PC-3 (cell line): ENCODE measurements around the gene IL1RAPL2. TPM values are rescaled to one million over a fixed set of nuclear protein-coding genes. Genes with fewer than 3 reads are reported as not detected.

Experiments used
- ATAC-seq: fragments of 200-7000 bp; cut with Tn5 transposase; 2 replicates; pipeline ENCODE4 v1.9.1; 2020; ENCODE audit warnings: mild to moderate bottlenecking, moderate library complexity
- BruUV-seq: library from RNA; stranded (reverse); fragments of 400-500 nt; replicated peaks from 2 replicates; lab custom pipeline; 2021; lab: Mats Ljungman, UMichigan
- CTCF ChIA-PET: fragments of 300-600 bp; sonication (Branson Sonifier 250); formaldehyde crosslinking; loops from one replicate; lab custom pipeline; 2022; ENCODE audit warnings: antibody characterized with exemption; lab: Charles Lee
- POLR2A ChIA-PET: fragments of 300-600 bp; sonication (Branson Sonifier 250); formaldehyde crosslinking; loops from one replicate; lab custom pipeline; 2022; ENCODE audit warnings: antibody characterized with exemption; ENCODE audit not compliant: unreplicated experiment; lab: Charles Lee
- DNase-seq: peaks from one replicate; pipeline ENCODE4 v3.0.0-alpha.2; 2015
- H2AFZ ChIP-seq: fragments of 300-600 bp; sonication (generic); 2 replicates; pipeline ENCODE4 v1.6.0; 2016; ENCODE audit warnings: antibody characterized with exemption, low read length
- H3F3A ChIP-seq: fragments of 300-600 bp; sonication (generic); one replicate; pipeline ENCODE4 v1.6.0; 2017; ENCODE audit warnings: antibody characterized with exemption, low read length, control low read depth, mild to moderate bottlenecking; ENCODE audit not compliant: unreplicated experiment
- H3K27ac ChIP-seq: fragments of 300-600 bp; sonication (generic); 2 replicates; pipeline ENCODE4 v1.5.1; 2016; ENCODE audit warnings: mild to moderate bottlenecking, low read length
- H3K27me3 ChIP-seq: fragments of 300-600 bp; sonication (generic); 2 replicates; pipeline ENCODE4 v1.6.1; 2016; ENCODE audit warnings: low read length, mixed read lengths
- H3K36me3 ChIP-seq: fragments of 300-600 bp; sonication (generic); 2 replicates; pipeline ENCODE4 v1.6.1; 2016; ENCODE audit warnings: low read depth, mixed run types, low read length, mixed read lengths
- H3K4me1 ChIP-seq: fragments of 300-600 bp; sonication (generic); 2 replicates; pipeline ENCODE4 v1.5.1; 2016; ENCODE audit warnings: low read length; ENCODE audit not compliant: insufficient read depth
- H3K4me2 ChIP-seq: fragments of 300-600 bp; sonication (generic); 2 replicates; pipeline ENCODE4 v1.6.0; 2016; ENCODE audit warnings: low read length
- H3K4me3 ChIP-seq: fragments of 300-600 bp; sonication (generic); 2 replicates; pipeline ENCODE4 v1.5.1; 2016; ENCODE audit warnings: mild to moderate bottlenecking, low read length, mixed read lengths
- H3K79me2 ChIP-seq: fragments of 300-600 bp; sonication (generic); 2 replicates; pipeline ENCODE4 v1.6.1; 2017; ENCODE audit warnings: low read length, mixed read lengths
- H3K9ac ChIP-seq: fragments of 300-600 bp; sonication (generic); 2 replicates; pipeline ENCODE4 v1.6.0; 2016; ENCODE audit warnings: mild to moderate bottlenecking, low read length
- H3K9me2 ChIP-seq: fragments of 300-600 bp; sonication (generic); replicated peaks from 2 replicates; pipeline ENCODE4 v1.6.1; 2016; ENCODE audit warnings: mixed run types, low read length, mixed read lengths
- H3K9me3 ChIP-seq: fragments of 300-600 bp; sonication (generic); 2 replicates; pipeline ENCODE4 v1.6.1; 2016; ENCODE audit warnings: low read length, mixed read lengths
- H4K20me1 ChIP-seq: fragments of 300-600 bp; sonication (generic); 2 replicates; pipeline ENCODE4 v1.6.1; 2016; ENCODE audit warnings: low read length, mixed read lengths
- EZH2 ChIP-seq: fragments of 300-600 bp; sonication (generic); IDR thresholded peaks from one replicate; pipeline ENCODE4 v1.6.1; 2017; ENCODE audit warnings: antibody characterized with exemption, mild to moderate bottlenecking, low read length; ENCODE audit not compliant: unreplicated experiment
- EZH2phosphoT487 ChIP-seq: fragments of 300-600 bp; sonication (generic); IDR thresholded peaks from 2 replicates; pipeline ENCODE4 v1.6.1; 2018; ENCODE audit warnings: mild to moderate bottlenecking, antibody characterized with exemption, low read length, borderline replicate concordance
- intact Hi-C: fragments of 100-400 bp; cut with micrococcal nuclease; formaldehyde crosslinking; loops from 2 replicates; pipeline ENCODE4 v1.9.0; 2023
- total RNA-seq: library from RNA; depleted of rRNA; stranded (reverse); fragments of >200 nt; gene quantifications from 2 replicates; pipeline ENCODE4 v1.2.3, GENCODE V29; 2014
- TF ChIP-seq, protein P1 (sequence below): fragments of 300-600 bp; sonication (generic); conservative IDR thresholded peaks from 2 replicates; pipeline ENCODE4 v1.5.1; 2017; ENCODE audit warnings: antibody characterized with exemption, low read depth, mild to moderate bottlenecking, low read length

IL1RAPL2 gene
- total RNA-seq, 1 experiment from 2014 or later = 0.62 TPM

DNA sequence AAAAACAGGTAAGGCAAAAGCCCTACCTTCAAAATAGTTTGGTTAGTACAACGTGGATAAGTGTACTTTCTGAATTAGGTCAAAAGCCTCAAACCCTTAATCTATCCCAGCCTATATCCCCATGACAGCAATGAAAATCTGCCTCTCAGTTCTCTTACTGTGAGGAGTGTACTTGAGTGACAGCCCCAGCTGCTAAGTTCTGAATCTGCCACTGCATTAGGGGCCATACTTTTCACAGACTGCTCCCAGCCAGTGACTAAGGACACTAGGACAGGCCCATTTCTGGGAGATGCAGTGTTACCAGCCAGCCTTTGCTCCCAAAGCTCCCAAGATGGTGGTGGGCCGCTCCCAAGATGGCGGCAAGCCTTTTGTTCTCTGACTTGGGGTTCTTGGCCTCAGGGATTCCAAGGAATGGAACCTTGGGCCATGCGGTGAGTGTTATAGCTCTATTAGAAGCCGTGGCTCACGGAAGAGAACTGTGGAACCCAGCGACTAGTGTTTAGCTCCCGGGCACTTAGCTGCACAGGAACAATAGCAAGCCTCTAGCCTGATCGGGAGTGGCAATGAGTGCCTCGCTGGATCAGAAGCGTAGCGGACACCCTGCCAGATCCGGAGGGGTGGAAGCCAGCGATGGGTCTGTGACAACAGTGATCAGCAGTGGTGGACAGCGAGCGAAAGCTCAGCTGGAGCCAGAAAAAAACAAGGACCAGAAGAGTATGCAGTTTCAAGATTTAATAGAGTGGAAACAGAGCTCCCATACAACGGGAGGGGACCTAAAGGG is 1080.8 kb downstream of the IL1RAPL2 start:
- intact Hi-C loops = no loop called here
- ATAC-seq = no peak
- Histone ChIP-seq H2AFZ (no peak overlapping the region), H3K27ac (no peak overlapping the region), H3K4me2 (no peak overlapping the region), H3K4me1 (no peaks in the 10 kb centered on the region; the same call in 1 of the 2 replicates), H3K36me3 (no peaks in the 10 kb centered on the region), H3K79me2 (no peaks in the 10 kb centered on the region), H3K27me3 (no peaks in the 10 kb centered on the region), H3K9me2 (no peaks in the 10 kb centered on the region), H4K20me1 (no peaks in the 10 kb centered on the region), H3K9ac (no peak overlapping the region), H3K4me3 (no peak overlapping the region), H3K9me3 (no peaks in the 10 kb centered on the region), H3F3A (no peaks in the 10 kb centered on the region)
- DNase-seq = no peak
- no TSS peak for BruUV-seq
- TF ChIP-seq EZH2phosphoT487 = no peak
- no peak for TF ChIP-seq EZH2
- TF ChIP-seq, protein P1, sequence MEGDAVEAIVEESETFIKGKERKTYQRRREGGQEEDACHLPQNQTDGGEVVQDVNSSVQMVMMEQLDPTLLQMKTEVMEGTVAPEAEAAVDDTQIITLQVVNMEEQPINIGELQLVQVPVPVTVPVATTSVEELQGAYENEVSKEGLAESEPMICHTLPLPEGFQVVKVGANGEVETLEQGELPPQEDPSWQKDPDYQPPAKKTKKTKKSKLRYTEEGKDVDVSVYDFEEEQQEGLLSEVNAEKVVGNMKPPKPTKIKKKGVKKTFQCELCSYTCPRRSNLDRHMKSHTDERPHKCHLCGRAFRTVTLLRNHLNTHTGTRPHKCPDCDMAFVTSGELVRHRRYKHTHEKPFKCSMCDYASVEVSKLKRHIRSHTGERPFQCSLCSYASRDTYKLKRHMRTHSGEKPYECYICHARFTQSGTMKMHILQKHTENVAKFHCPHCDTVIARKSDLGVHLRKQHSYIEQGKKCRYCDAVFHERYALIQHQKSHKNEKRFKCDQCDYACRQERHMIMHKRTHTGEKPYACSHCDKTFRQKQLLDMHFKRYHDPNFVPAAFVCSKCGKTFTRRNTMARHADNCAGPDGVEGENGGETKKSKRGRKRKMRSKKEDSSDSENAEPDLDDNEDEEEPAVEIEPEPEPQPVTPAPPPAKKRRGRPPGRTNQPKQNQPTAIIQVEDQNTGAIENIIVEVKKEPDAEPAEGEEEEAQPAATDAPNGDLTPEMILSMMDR = no peak
- ChIA-PET POLR2A (no interaction called here), CTCF (interaction anchor here (0.6 kb wide), 1 partner anchor 82 kb away, joined by 3 read pairs; no protein-coding TSS in a partner anchor)

DNA sequence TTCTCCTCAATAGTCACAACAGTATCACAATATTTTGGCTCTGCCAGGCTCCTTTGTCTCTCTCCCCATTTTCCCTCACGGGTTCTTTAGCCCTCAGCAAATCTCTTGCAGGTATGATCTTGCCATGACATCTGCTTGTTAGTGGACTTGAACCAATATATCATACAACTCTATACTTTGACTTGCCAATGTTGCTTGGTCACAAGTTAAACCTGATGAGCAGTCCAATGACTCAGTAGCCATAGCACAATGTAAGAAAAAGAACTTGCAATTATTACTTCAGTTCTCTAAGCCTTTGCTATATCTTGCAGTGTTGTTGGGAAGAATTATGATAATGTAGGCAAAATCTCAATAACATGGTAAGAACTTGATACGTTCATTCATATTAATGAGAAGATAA is 1081.8 kb downstream of the IL1RAPL2 start:
- no peak overlapping the region for H3K27ac ChIP-seq
- ATAC-seq (no peak), DNase-seq (no peak)
- H3K9me3 ChIP-seq = no peaks in the 10 kb centered on the region
- CTCF ChIA-PET = interaction anchor here (0.6 kb wide), 1 partner anchor 81 kb away, joined by 3 read pairs; no protein-coding TSS in a partner anchor
- H3K79me2 ChIP-seq = no peaks in the 10 kb centered on the region
- no peak overlapping the region for H3K4me2 ChIP-seq
- no peaks in the 10 kb centered on the region for H4K20me1 ChIP-seq
- no peaks in the 10 kb centered on the region for H3F3A ChIP-seq
- no peak overlapping the region for H3K9ac ChIP-seq
- no peaks in the 10 kb centered on the region for H3K27me3 ChIP-seq
- no TSS peak for BruUV-seq
- POLR2A ChIA-PET = interaction anchor here (0.6 kb wide), 1 partner anchor 46 kb away, joined by 4 read pairs; no protein-coding TSS in a partner anchor
- no peak overlapping the region for H3K4me3 ChIP-seq
- no peaks in the 10 kb centered on the region; the same call in 1 of the 2 replicates for H3K4me1 ChIP-seq
- H3K36me3 ChIP-seq = no peaks in the 10 kb centered on the region
- H2AFZ ChIP-seq = no peak overlapping the region
- no peak for TF ChIP-seq EZH2
- no peak for TF ChIP-seq EZH2phosphoT487
- TF ChIP-seq, protein P1 = no peak
- intact Hi-C loops = no loop called here
- no peaks in the 10 kb centered on the region for H3K9me2 ChIP-seq

DNA sequence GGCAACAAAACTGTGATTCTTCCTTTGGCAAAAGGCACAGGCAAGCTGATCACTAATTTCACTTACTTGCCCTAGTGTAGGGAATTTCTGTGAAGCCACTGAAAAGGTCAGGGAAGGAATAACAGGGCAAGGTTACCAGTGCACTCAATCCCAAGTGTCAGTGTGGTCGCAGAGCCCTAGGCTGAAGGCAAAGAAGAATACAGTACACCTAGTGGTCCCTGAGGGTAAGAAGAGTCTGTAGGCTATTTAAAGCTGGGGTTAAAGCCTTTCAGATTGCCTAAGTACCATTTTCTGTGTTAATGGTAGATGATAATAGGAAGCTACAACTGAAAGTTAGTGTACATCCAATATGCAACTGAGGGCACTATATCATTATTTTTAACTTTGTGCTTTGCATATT is 1082.7 kb downstream of the IL1RAPL2 start:
- DNase-seq = no peak
- Histone ChIP-seq H3K9ac (no peak overlapping the region), H3F3A (no peaks in the 10 kb centered on the region), H4K20me1 (no peaks in the 10 kb centered on the region), H3K27me3 (no peaks in the 10 kb centered on the region), H2AFZ (no peak overlapping the region), H3K4me3 (no peak overlapping the region), H3K27ac (no peak overlapping the region), H3K4me1 (no peaks in the 10 kb centered on the region; the same call in 1 of the 2 replicates), H3K36me3 (no peaks in the 10 kb centered on the region), H3K9me2 (no peaks in the 10 kb centered on the region), H3K79me2 (no peaks in the 10 kb centered on the region), H3K4me2 (no peak overlapping the region), H3K9me3 (no peaks in the 10 kb centered on the region)
- POLR2A ChIA-PET = no interaction called here
- TF ChIP-seq, protein P1 = no peak
- TF ChIP-seq EZH2phosphoT487 (no peak), EZH2 (no peak)
- BruUV-seq = no TSS peak
- no peak for ATAC-seq
- intact Hi-C loops = no loop called here
- CTCF ChIA-PET = no interaction called here
